HG03103 (cell line): ENCODE data around the gene AAGAB.
A peak's percentile ranks its signal among the peaks of the same experiment; 100 is the strongest.
"Not testable (repeated sequence)": the region's sequence is repeated elsewhere in the genome, so short reads cannot be mapped to it uniquely, and the experiment has no call there.

Experiments used
- ATAC-seq: cut with Tn5 transposase; IDR thresholded peaks from one replicate; pipeline ENCODE4 v1.9.1; 2021; ENCODE audit warnings: low read depth; ENCODE audit not compliant: unreplicated experiment

Gene AAGAB

DNA sequence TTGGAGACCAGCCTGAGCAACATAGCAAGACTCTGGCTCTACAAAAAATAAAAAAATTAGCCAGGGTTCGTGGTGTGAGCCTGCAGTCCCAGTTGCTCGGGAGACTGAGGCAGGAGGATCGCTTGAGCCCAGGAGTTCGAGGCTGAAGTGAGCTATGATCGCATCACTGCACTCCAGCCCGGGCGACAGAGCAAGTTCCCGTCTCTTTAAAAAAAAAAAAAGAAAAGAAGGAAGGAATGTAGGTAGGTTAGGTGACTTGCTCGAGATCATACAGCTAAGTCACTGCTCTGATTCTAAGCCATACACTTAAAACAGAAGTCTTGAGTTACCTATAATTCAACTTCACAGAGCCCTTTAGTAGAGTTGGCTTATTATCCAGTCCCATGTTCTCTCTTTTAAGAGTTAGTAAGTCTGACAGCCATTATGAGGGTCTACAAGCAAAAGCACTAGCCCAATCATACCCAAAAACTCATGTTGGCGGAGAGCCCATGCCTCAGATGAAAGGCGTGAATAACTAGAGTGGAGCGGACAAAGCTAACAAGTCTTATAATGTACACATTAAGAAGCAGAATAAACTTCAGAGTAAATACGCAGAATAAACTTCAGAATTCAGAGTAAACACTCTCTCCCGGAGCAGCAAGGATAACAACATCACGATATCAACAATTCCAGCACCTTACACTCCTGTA lies 768 bp downstream of the AAGAB start:
- ATAC-seq: no peak

GRCh38 chr15:67253101-67253500 lies 1.4 kb downstream of the AAGAB start:
- ATAC-seq: no peak

GRCh38 chr15:67251318-67251717 lies 3.1 kb downstream of the AAGAB start:
- ATAC-seq: no peak

DNA sequence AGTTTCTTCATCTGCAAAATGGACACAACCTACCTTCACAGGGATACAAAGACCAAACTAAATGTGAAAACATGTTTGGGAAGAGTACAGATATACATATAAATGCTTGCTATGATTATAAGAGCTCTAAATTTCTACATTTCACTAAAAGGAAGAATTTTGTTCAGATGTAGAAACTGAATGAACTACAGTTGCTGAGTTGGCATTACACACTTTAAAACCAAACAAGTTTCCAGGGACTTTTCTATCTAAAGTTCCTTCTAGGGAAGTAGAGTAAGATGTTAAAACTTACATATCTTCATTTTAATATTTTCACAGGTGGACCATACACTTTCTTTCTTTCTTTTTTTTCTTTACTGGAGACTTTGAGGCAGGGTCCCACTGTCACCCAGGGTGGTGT lies 4.6 kb downstream of the AAGAB start:
- no peak for ATAC-seq

DNA sequence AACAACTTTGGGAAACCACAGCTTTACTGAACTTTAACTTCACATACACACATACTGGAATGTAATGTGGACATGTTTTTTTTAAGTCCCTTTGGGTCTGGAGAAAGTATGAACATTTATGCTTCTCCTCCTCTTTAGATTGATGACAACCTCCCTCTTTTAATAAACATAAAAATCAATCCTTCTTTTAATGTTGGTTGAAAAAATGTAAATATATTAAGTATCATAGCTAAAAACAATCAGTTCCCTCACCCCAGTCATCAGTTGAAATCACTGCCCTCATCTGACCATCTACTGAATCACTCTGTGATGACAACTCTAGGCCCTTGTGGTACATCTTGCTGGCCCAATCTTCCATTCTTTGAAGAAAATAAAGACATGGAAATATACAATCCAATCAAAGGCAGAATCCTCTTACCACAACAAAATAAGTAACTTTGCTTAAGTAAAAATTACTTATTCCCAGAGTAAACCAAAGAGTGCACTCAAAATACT lies 6.4 kb downstream of the AAGAB start:
- ATAC-seq: no peak

- not testable (repeated sequence) for ATAC-seq
Observed at GRCh38 chr15:67246606-67247005, 7.9 kb downstream of the AAGAB start.

GRCh38 chr15:67244971-67245478 lies 9.4 kb downstream of the AAGAB start:
- ATAC-seq: no peak

DNA sequence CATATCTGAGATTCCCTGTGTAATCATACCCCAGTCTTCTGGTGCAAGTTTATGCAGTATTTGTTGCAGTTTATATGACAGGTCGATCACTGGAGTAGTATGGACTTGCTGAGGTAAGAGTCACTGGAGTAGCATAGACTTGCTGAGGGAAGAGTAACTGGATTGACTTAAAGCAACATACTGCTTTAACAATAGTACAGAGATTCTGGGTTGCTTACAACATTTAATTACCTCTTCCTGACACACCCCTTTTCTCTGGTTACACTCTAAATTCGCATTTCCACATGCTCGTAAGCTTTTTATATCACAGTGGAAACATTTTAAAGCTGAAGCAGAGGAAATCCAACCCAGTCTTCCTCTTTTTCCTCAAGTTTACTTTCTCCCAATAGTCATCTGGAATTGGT lies 11.8 kb downstream of the AAGAB start:
- no peak for ATAC-seq

- peak; percentile 72 for ATAC-seq
Observed at GRCh38 chr15:67241132-67241855, 13.2 kb downstream of the AAGAB start.

- ATAC-seq: no peak
Observed at GRCh38 chr15:67240235-67241131, 14.0 kb downstream of the AAGAB start.

DNA sequence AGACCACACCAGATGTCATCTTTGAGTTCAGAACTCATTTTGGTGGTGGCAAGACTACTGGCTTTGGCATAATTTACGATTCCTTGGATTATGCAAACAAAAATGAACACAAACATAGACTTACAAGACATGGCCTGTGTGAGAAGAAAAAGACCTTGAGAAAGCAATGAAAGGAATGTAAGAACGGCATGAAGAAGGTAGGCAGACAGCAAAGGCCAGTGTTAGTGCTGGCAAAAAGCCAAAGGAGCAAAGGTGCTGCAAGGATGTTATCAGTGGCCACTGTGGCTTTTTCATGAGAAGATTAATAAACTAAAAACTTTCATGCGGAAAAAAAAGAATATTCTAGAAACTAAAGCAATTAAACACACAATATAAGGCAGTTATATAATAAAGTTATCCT lies 21.9 kb downstream of the AAGAB start:
- no peak for ATAC-seq

GRCh38 chr15:67230504-67230903 lies 24.0 kb downstream of the AAGAB start:
- no peak for ATAC-seq

- ATAC-seq: no peak
Observed at GRCh38 chr15:67228286-67228685, 26.2 kb downstream of the AAGAB start.

- ATAC-seq: no peak
Observed at GRCh38 chr15:67227846-67228245, 26.6 kb downstream of the AAGAB start.

DNA sequence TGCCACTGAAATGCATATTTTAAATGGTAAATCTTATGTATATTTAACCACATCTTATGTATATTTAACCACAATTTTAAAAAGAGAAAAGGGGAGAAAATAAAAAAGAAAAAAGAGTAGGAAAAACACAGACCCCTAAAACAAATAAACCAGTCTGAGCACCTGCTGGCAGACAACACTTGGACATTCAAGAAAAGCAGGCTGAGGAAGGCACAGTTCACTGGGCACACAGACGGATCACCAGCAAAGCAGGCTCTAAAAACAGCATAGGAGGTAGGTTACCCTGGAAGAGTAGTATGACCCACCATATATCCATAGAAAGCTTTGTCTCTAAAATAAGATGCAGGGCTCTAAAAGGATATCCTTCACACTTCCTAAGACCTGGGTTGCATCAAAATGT lies 27.0 kb downstream of the AAGAB start:
- ATAC-seq: no peak

GRCh38 chr15:67225336-67225735 lies 29.1 kb downstream of the AAGAB start:
- ATAC-seq: no peak

DNA sequence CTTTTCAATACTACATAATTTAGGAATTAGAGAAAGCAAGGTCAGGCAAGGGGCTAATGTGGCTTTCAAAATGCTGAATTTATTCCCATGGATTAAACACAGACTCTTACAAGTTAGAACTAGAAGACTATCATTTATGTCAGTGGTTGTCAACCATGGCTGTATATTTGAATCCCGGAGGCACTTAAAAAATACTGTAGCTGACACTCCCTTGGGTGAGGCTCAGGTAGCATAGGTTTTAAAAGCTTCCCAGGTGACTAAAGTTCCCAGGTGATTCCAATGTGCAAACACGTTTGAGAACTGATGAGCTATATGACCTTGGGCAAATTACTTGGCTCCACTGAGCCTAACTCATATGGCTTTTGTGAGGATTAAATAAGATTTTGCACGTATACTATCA lies 29.6 kb downstream of the AAGAB start:
- ATAC-seq: no peak

DNA sequence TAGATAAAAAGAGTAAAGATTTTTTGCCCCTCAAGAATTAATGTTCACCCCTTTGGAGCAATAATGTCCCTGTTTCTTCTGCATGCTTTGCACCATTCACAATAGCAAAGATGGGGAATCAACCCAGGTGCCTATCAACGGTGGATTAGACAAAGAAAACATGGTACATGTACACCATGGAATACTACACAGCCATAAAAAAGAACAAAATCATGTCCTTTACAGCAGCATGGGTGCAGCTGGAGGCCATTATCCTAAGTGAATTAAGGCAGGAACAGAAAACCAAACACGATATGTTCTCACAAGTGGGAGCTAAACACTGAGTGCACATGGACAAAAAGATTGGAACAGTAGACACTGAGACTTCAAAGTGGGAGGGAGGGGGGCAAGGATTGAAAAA lies 35.2 kb downstream of the AAGAB start:
- no peak for ATAC-seq

- no peak for ATAC-seq
Observed at GRCh38 chr15:67218428-67218827, 36.0 kb downstream of the AAGAB start.

- ATAC-seq: no peak
Observed at GRCh38 chr15:67216859-67217258, 37.6 kb downstream of the AAGAB start.

DNA sequence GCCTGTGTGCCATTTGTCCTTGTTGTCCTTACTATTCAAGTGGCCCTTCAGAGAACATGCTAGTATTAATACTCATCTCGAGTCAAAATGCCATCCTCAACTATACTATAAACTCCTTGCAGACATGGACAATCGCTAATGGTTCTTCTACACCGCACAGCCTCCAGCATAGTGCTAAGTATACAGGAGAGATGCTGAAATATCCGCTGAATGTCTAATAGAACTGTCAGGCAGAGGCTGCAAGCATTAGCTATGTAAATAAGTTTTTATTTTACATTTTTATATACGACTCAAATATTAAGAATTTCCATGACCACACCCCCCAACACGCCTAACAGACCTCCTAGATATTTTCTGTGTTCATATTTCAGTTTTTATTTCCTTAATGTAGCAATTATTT lies 39.4 kb downstream of the AAGAB start:
- no peak for ATAC-seq
